ENCODE results near the gene SLA2. TPM values are rescaled to one million over a fixed set of nuclear protein-coding genes. Genes with fewer than 3 reads are reported as not detected.

Gene SLA2
- total RNA-seq, 1 experiment from 2014 or later: not detected

DNA sequence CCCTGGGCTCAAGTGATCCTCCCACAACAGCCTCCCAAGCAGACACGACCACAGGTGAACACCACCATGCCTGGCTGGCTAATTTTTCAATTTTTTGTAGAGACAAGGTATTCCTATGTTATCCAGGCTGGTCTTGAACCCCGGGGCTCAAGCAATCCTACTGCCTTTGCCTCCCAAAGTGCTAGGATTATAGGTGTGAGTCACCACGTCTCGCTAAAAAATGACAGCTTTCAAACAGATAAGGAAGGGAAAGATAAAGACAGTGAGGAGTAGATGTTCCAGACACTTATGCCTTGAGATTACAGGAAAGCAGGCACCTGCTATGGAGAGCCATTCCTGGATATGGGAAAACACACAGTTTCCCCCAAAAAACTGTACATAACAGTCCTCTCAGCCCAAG is 40.9 kb upstream of the SLA2 start:
- intact Hi-C loops (cut with micrococcal nuclease; ENCODE audit: unreplicated experiment): no loop called here
- POLR2A ChIA-PET (ENCODE audit: unreplicated experiment): no interaction called here
- Histone ChIP-seq H3K79me2 (ENCODE audit: low read depth) (no peaks in the 10 kb centered on the region), H4K20me1 (ENCODE audit: insufficient read depth) (no peaks in the 10 kb centered on the region), H2AFZ (no peak overlapping the region), H3K36me3 (ENCODE audit: low read depth) (no peaks in the 10 kb centered on the region), H3K4me1 (replicated peaks; ENCODE audit: insufficient read depth) (no peaks in the 10 kb centered on the region), H3K4me2 (no peak overlapping the region), H3K9me2 (ENCODE audit: insufficient read depth) (no peaks in the 10 kb centered on the region), H3K4me3 (no peak overlapping the region), H3K27ac (no peak overlapping the region), H3K9me3 (ENCODE audit: insufficient read depth, low read depth) (no peaks in the 10 kb centered on the region), H3F3A (ENCODE audit: insufficient read depth, low read depth) (no peaks in the 10 kb centered on the region), H3K27me3 (ENCODE audit: insufficient read depth, low read depth) (no peaks in the 10 kb centered on the region)
- no TSS peak for BruUV-seq (replicated peaks)
- DNase-seq: no peak
- CTCF ChIA-PET: no interaction called here
- TF ChIP-seq, protein P1, sequence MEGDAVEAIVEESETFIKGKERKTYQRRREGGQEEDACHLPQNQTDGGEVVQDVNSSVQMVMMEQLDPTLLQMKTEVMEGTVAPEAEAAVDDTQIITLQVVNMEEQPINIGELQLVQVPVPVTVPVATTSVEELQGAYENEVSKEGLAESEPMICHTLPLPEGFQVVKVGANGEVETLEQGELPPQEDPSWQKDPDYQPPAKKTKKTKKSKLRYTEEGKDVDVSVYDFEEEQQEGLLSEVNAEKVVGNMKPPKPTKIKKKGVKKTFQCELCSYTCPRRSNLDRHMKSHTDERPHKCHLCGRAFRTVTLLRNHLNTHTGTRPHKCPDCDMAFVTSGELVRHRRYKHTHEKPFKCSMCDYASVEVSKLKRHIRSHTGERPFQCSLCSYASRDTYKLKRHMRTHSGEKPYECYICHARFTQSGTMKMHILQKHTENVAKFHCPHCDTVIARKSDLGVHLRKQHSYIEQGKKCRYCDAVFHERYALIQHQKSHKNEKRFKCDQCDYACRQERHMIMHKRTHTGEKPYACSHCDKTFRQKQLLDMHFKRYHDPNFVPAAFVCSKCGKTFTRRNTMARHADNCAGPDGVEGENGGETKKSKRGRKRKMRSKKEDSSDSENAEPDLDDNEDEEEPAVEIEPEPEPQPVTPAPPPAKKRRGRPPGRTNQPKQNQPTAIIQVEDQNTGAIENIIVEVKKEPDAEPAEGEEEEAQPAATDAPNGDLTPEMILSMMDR (conservative IDR thresholded peaks at IDR 0.05): no peak
- no peak for TF ChIP-seq EZH2 (IDR thresholded peaks at IDR 0.05; ENCODE audit: low read depth)

DNA sequence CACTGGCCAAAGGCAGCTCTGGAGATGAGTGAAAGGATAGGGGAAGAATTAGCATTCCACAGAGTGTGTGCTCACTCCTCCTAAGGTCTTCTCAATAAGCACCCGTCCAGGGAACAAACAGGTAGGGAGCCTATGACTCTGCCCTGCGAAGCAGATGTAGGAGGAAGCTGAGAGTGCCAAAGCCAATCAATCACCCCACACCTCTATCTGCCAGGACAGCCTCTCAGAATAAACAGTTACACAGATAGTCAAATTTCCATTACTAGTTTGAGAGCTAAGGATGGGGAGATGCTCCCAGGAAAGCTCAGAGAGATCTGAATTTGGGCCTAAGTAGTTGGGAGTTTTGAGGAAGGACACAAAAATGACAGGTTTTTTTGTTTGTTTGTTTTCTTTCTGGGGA is 40.5 kb upstream of the SLA2 start:
- H3K9me3 ChIP-seq (ENCODE audit: insufficient read depth, low read depth): no peaks in the 10 kb centered on the region

DNA sequence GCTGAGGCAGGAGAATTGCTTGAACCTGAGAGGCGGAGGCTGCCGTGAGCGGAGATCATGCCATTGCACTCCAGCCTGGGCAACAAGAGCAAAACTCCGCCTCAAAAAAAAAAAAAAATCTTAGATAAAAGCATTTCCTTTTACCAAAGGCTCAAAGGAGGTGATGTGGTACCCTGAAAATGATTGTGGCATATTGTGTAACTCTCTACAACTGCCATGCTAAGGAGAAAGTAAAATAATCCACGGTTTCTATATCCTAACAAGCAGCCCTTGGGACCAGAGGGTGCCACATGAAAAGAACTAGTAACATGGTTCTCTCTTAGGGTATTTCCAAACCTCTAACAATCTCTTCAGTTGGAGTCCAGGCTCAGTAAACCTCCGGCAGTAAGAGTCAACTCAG is 38.8 kb upstream of the SLA2 start:
- H2AFZ ChIP-seq: no peak overlapping the region
- H3K9me2 ChIP-seq (ENCODE audit: insufficient read depth): no peaks in the 10 kb centered on the region
- no peak overlapping the region for H3K4me3 ChIP-seq
- DNase-seq: no peak
- intact Hi-C loops (cut with micrococcal nuclease; ENCODE audit: unreplicated experiment): no loop called here
- H3K27ac ChIP-seq: no peak overlapping the region
- BruUV-seq (replicated peaks): no TSS peak
- no peaks in the 10 kb centered on the region for H3F3A ChIP-seq (ENCODE audit: insufficient read depth, low read depth)
- no peaks in the 10 kb centered on the region for H4K20me1 ChIP-seq (ENCODE audit: insufficient read depth)
- no peaks in the 10 kb centered on the region for H3K27me3 ChIP-seq (ENCODE audit: insufficient read depth, low read depth)
- ChIA-PET POLR2A (ENCODE audit: unreplicated experiment) (interaction anchor here (0.7 kb wide), 1 partner anchor 8 kb away, joined by 3 read pairs; no protein-coding TSS in a partner anchor), CTCF (no interaction called here)
- TF ChIP-seq, protein P1 (conservative IDR thresholded peaks at IDR 0.05): no peak
- TF ChIP-seq EZH2 (IDR thresholded peaks at IDR 0.05; ENCODE audit: low read depth): no peak
- H3K36me3 ChIP-seq (ENCODE audit: low read depth): no peaks in the 10 kb centered on the region
- no peaks in the 10 kb centered on the region for H3K4me1 ChIP-seq (replicated peaks; ENCODE audit: insufficient read depth)
- no peaks in the 10 kb centered on the region for H3K9me3 ChIP-seq (ENCODE audit: insufficient read depth, low read depth)
- no peaks in the 10 kb centered on the region for H3K79me2 ChIP-seq (ENCODE audit: low read depth)
- H3K4me2 ChIP-seq: no peak overlapping the region

More for the DNA sequence above, 40.5 kb upstream of the SLA2 start:
- no peaks in the 10 kb centered on the region for H3K27me3 ChIP-seq (ENCODE audit: insufficient read depth, low read depth)
- H3K27ac ChIP-seq: no peak overlapping the region
- ChIA-PET CTCF (no interaction called here), POLR2A (ENCODE audit: unreplicated experiment) (no interaction called here)
- no peaks in the 10 kb centered on the region for H3F3A ChIP-seq (ENCODE audit: insufficient read depth, low read depth)
- TF ChIP-seq, protein P1 (conservative IDR thresholded peaks at IDR 0.05): no peak
- no peak for TF ChIP-seq EZH2 (IDR thresholded peaks at IDR 0.05; ENCODE audit: low read depth)
- no peak overlapping the region for H2AFZ ChIP-seq
- H3K79me2 ChIP-seq (ENCODE audit: low read depth): no peaks in the 10 kb centered on the region
- no TSS peak for BruUV-seq (replicated peaks)
- no peaks in the 10 kb centered on the region for H3K36me3 ChIP-seq (ENCODE audit: low read depth)
- no peak for DNase-seq
- H3K9me2 ChIP-seq (ENCODE audit: insufficient read depth): no peaks in the 10 kb centered on the region
- H3K4me3 ChIP-seq: no peak overlapping the region
- intact Hi-C loops (cut with micrococcal nuclease; ENCODE audit: unreplicated experiment): no loop called here
- H3K4me1 ChIP-seq (replicated peaks; ENCODE audit: insufficient read depth): no peaks in the 10 kb centered on the region
- H3K4me2 ChIP-seq: no peak overlapping the region
- no peaks in the 10 kb centered on the region for H4K20me1 ChIP-seq (ENCODE audit: insufficient read depth)

All from PC-9 (cell line).